GM18909 (cell line): ENCODE results near the gene LRP4.

Source experiments
- ATAC-seq: cut with Tn5 transposase; IDR thresholded peaks from one replicate; pipeline ENCODE4 v1.9.1; 2021; ENCODE audit warnings: mild to moderate bottlenecking; ENCODE audit not compliant: unreplicated experiment, poor library complexity

The LRP4 gene

GRCh38 chr11:46855167-46855566, 63.2 kb downstream of the LRP4 start:
- no peak for ATAC-seq

- no peak for ATAC-seq
Measured at GRCh38 chr11:46850829-46851380, 67.4 kb downstream of the LRP4 start.

GRCh38 chr11:46849631-46850030, 68.7 kb downstream of the LRP4 start:
- ATAC-seq, result no peak

GRCh38 chr11:46846510-46846830, 71.9 kb downstream of the LRP4 start:
- ATAC-seq, result peak; percentile 5

- peak; percentile 94 for ATAC-seq
Measured at GRCh38 chr11:46845740-46846509, 72.4 kb downstream of the LRP4 start, which contains the start of gene CKAP5. Gene CKAP5 (minus strand): TSS chr11:46846280. CDS start chr11:46821231, 25,049 bp downstream.

GRCh38 chr11:46845440-46845739, 73.0 kb downstream of the LRP4 start:
- ATAC-seq, result no peak

GRCh38 chr11:46840116-46840515, 78.2 kb downstream of the LRP4 start:
- no peak for ATAC-seq

- no peak for ATAC-seq
Measured at GRCh38 chr11:46838501-46838900, 79.8 kb downstream of the LRP4 start.

GRCh38 chr11:46837860-46838259, 80.5 kb downstream of the LRP4 start:
- no peak for ATAC-seq

GRCh38 chr11:46836870-46837269, 81.5 kb downstream of the LRP4 start:
- no peak for ATAC-seq

GRCh38 chr11:46836431-46836830, 81.9 kb downstream of the LRP4 start:
- no peak for ATAC-seq

GRCh38 chr11:46835897-46836296, 82.5 kb downstream of the LRP4 start:
- no peak for ATAC-seq

- no peak for ATAC-seq
Measured at GRCh38 chr11:46834821-46835220, 83.5 kb downstream of the LRP4 start.

- no peak for ATAC-seq
Measured at GRCh38 chr11:46832511-46833214, 85.7 kb downstream of the LRP4 start.

GRCh38 chr11:46827995-46828394, 90.4 kb downstream of the LRP4 start:
- no peak for ATAC-seq

GRCh38 chr11:46826310-46827044, 91.9 kb downstream of the LRP4 start:
- peak; percentile 98 for ATAC-seq

GRCh38 chr11:46808799-46809431, 109.4 kb downstream of the LRP4 start:
- ATAC-seq, result no peak
